HT-29 (cell line): ENCODE measurements around the gene DPH7. TPM values are rescaled to one million over a fixed set of nuclear protein-coding genes. Genes with fewer than 3 reads are reported as not detected.
"Not testable (repeated sequence)": the region's sequence is repeated elsewhere in the genome, so short reads cannot be mapped to it uniquely, and the experiment has no call there.

Experiments
- DNase-seq: peaks from one replicate; pipeline ENCODE4 v3.0.0-alpha.2; 2015; ENCODE audit warnings: low spot score
- total RNA-seq: library from RNA; depleted of rRNA; stranded (reverse); fragments of >200 nt; shearing (Covaris generic); gene quantifications from 2 replicates; pipeline ENCODE4 v1.2.3, GENCODE V29; 2014; rRNA removed

DPH7 gene
- 52.5 and 54.5 TPM in 2 replicates for total RNA-seq

DNA sequence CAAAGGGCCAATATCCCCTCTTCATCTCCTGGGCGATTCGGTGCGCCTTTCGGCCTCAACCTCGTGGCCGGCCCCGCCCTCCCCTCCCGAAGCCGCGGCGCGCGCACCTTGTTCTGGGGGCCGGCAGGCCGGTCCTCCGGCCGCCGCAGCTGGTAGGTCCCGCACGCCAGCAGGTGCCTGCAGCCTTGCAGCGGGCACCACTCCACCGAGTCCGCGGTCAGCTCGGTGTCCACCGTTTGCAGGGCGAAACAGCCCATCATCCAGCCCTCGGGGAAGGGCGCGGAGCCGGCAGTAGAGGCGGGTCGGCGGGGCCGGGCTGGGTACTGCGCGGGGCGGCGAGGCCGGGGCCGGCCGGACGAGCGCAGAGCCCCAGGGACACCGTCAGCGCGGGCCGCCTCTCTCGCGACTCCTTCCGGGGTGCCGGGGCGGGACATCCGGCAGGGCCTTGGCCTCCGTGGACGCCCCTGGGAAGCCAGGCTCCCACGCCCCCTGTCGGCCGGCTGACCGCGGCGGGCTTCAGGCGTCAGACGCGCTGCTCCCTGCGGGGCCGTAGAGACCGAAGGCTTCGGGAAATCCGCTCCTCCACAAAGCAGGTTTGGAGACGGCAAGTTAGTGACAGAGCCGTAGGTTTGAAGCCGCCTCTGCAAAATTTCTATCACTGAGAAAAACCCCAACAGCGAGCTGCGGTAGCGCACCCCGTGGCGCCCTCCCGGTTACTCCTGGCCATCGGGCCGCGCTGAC, at the start of gene DPH7:
Gene DPH7 (minus strand): TSS at position 408 of the 741 bp plus-strand sequence. CDS start 148 bp downstream, at position 260.
- DNase-seq, result peak; percentile 95

DNA sequence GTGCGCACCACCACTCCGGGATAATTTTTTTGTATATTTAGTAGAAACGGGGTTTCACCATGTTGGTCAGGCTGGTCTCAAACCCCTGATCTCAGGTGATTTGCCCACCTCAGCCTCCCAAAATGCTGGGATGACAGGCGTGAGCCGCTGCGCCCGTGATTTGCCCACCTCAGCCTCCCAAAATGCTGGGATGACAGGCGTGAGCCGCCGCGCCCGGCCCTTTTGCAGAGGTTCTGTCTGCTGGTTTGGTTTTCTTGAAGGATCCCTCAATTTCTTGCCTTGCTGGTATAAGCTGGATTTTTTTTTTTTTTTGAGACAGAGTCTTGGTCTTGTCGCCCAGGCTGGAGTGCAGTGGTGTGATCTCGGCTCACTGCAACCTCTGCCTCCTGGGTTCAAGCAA, 48.7 kb upstream of the DPH7 start:
- DNase-seq, result not testable (repeated sequence)

DNA sequence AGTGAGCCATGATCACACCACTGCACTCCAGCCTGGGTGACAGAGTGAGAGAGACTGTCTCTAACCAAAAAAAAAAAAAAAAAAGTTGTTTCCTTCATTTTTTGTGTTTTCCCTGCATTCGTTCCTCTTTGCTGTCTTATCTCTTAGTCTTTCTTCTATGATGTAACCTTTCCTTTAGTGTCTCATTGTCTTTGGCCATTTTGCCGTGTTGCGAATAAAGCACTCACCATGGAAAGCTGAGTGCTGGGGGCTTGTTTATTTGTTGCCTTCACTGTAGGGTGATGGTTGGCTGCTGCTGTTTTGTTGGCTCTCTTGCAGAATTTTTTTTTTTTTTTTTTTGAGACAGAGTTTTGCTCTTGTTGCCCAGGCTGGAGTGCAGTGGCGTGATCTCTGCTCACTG, 47.7 kb upstream of the DPH7 start:
- no peak for DNase-seq

DNA sequence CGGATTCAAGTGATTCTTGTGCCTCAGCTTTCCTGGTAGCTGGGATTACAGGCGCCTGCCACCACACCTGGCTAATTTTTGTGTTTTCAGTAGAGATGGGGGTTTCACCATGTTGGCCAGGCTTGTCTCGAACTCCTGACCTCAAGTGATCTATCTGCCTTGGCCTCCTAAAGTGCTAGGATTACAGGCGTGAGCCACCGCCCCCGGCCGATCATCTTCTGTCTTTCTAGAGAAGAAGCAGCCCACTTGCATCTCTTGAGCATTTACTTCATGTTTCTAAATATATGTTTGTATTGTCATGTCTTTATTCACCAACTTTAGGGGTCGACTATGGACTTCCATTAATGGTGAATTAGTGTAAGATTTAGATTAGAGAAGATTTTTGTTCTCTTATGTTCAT, 43.5 kb upstream of the DPH7 start:
- DNase-seq, result not testable (repeated sequence)

DNA sequence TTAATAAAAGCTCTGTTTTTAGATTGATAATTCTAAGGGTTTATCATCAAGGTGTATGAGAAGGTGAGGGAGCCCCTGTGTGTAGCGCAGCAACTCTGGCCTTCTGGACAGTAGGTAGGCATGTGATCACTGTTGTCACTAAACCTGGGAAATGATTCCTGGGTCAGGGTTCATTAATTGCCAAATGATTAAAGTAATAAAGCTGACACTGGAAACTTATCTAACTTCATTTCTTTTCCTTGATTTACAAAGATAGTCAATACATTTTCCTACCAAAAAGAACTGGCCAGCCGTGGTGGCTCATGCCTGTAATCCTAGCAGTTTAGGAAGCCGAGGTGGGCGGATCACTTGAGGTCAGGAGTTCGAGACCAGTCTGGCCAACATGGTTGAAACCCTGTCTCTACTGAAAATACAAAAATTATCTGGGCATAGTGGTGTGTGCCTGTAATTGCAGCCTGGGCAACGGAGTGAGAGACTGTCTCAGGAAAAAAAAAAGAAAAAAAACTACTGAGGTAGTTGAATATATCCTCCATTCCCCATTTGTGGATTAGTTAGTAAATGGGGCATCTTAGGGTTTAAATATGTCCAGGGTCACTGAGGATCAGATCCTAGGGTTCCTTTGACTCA, 42.5 kb upstream of the DPH7 start:
- peak; percentile 34 for DNase-seq

DNA sequence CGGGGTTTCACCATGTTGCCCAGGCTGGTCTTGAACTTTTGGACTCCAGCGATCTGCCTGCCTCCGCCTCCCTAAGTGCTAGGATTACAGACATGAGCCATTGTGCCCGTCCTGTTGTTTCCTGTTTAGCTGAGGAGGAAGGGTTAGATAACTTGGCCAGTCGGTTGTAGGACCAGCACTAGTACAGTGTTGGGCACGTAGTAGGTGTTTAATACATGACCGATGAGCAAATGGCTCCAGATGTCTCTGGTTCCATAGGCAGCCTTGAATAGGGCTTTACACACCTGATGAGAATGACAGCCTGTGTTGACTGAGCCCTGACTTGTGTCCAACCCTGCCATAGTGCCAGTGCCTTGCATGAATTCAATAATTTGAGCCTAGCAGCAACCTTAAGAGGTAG, 41.9 kb upstream of the DPH7 start:
- DNase-seq, result no peak

DNA sequence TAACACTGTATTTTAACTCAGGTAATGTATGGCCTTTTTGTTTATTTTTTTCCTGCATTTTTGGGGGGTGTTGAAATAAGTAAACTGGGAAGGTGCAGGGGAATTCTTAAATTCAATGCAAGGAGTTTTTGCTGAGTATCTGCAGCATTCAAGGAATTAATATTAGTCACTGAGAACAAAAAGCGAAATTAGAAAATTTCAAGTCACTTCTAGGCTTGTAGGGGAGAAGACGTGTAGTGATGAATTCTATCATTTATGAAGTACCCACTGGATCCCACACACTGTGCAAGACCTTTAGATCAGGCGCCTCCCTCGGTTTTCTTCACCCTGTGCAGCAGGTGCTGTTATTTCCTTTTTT, 41.3 kb upstream of the DPH7 start:
- DNase-seq, result no peak

DNA sequence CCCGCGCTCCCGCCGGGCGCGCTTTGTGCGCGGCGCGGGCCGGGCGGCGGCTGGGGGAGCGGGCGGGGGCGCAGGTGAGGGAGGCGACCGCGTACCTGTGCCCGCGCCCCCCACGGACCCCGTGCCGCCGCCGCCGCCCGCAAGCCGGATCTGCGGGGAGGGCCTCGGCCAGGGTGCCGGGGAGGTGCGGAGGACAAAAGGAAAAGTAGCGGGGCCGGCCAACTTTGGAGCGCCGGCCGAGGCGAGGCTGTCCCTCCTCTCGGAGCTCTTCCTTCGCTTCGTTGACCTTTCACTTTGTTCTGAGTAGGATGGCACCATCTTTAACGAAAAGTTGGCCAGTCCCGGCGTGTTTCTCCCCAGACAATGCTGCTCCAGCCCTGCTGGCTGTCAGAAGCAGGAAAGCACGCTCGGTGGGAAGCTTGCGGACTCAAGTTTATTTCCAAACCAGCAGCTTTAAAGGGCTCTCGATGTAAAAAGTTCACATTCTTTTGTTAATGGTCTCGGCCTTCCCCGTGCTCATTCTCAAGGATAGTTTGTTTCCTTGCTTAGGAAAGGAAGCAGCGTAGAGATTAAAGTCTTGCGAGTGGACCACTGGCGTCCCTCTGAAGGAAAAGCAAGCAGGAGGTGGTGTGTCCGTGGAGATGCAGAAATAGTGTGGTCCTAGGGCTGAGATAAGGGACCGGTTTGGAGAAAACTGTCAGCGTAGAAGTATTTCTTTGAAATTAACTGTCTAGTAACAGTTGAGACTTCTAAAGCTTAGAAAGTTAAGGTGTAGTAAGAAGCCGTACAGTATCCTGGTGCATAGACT, 40.7 kb upstream of the DPH7 start:
- peak; percentile 52 for DNase-seq

DNA sequence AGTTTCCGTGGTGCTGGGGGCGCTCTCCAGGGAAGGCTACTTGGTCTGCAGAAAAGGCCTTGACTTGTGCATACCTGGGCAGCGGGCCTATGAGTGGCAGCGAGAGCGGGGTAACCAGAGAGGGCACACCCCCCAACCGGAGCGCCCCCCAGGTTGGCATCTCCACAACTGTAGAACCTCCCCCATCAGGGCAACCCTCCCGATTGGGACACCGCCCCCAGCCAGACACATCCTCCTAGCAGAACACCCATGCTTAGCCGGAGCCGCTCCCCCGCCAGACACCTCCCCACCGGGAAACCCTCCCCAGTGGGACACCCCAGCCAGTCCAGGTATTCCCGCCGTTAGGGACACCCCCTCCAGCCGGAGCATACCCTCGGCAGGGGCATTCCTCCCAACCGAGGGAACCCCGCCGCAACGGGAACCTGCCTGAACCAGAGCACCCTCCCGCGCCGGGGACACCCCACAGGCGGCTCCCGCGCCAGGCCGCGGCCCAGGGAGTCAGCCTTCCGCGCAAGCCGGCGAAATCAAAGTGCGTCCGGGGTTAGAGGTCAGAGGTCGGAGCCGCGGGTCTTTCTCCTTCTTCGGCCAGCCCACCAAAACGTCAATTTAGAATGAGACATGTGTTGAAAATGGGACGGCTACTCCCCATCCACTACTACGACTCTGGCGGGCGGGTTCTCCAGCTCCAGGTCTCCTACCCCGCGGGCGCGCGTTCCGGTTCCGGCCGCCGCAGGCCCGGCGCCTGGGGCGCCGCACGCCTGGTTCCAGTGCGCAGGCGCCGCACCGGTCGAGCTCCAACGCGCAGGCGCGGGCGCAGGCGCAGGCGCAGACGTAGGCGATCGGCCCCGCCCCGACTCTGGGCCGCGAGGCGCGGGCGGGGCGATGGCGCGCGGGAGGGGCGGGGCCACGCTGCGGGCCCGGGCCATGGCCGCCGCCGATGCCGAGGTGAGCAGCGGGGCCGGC, 39.7 kb upstream of the DPH7 start, which contains the start of gene EHMT1:
Gene EHMT1 (plus strand): TSS at position 901 of the 963 bp plus-strand sequence. CDS start 24 bp downstream, at position 925.
- peak; percentile 94 for DNase-seq

DNA sequence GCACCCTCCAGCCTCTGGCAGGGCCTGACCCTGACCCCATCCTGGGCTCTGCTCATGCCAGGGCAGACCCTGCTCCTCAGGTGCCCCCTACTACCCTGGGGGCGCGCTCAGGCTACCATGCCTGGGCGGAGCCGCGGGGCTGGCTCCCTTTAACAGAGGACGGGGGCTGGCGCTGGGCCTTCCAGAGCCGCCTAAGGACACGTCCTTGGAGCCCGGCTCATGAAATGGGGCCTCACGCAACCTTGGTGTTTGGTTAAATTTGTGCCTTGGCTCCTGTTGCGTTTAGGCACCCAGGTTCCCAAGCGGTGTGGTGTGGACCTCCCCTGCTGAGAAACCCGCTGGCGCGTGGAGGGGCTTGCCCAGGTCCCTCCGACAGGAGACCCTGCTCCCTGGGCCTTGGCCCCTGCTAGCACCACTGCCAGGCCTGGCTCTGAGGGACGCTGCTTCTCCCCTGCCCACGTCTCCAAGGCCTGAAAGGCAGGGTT, 36.7 kb upstream of the DPH7 start:
- no peak for DNase-seq

DNA sequence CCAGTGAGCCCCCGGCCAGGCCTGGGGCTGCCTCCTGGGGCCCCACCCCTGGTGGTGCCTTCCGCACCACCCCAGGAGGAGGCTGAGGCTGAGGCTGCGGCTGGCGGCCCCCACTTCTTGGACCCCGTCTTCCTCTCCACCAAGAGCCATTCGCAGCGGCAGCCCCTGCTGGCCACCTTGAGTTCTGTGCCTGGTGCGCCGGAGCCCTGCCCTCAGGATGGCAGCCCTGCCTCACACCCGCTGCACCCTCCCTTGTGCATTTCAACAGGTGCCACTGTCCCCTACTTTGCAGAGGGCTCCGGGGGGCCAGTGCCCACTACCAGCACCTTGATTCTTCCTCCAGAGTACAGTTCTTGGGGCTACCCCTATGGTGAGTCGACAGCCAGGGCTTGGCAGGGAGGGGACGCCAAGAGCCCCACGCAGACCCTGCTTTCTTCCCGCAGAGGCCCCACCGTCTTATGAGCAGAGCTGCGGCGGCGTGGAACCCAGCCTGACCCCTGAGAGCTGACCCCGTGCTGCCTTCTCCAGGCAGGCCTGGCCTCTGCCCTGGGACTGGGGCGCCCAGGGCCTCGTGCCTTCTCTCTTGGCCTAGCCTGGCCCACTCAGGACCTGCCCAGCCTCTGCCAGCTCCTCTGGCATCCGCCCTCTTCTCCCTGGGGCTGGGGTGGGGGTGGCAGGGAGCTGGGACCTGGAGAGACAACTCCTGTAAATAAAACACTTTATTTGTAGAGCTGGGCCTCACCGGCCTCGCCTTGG, 36.1 kb upstream of the DPH7 start:
- DNase-seq, result no peak

DNA sequence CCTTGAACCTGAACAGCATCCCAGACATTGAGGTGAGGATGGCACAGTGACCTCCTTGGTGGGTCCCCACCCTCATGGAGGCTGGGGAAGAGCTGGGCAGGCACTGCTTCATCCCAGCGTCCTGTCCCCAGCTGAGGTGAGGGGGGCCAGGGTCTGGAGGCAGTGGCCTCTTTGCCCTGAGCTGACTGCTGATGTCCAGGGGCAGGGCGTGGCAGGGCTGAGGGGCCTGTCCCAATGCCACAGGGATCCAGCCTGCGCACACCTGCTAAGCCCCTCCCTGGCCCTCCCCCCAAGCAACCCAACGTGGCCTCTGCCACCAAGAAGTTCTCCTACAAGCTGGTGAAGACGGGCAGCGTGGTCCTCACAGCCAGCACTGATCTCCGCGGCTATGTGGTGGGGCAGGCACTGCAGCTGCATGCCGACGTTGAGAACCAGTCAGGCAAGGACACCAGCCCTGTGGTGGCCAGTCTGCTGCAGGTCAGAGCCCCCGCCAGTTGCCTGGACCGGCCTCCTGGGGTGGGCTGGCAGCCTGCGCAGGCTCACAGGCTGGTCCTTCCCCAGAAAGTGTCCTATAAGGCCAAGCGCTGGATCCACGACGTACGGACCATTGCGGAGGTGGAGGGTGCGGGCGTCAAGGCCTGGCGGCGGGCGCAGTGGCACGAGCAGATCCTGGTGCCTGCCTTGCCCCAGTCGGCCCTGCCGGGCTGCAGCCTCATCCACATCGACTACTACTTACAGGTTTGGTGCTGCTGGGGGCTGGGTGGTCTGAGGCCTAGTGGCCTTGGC, 35.2 kb upstream of the DPH7 start:
- no peak for DNase-seq

DNA sequence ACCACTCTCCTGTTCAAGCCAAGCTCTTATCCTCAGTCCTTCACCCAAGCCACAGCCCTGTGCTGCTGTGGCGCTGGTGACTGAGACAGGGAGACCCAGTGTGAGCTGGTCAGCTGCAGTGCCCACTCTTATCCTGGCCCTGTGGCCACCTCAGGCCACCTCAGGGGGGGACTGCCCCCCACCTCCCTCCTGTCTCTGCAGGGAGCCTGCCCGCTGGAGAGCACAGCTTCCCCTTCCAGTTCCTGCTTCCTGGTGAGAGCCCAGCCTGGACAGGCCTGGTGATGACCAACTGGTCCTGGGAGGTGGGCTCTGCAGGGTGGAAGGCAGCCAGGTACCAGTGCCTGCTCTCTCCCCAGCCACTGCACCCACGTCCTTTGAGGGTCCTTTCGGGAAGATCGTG, 34.5 kb upstream of the DPH7 start:
- DNase-seq, result no peak

DNA sequence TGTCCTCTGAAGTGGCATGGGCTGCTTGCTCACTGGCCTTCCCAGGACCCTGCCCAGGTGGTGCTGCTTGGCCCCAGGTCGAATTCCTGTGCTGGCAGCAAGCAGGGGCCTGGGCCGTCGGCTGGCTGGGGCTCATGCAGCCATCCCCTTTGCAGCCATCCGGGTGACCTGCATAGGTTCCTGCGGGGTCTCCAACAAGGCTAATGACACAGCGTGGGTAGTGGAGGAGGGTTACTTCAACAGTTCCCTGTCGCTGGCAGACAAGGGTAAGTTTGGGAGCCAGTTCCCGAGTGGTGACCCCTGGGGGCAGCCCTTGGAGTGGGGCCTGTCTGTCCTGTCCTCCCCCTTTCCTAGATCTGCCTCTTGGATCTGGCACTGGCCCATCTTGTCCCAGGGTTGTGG, 34.0 kb upstream of the DPH7 start:
- no peak for DNase-seq

DNA sequence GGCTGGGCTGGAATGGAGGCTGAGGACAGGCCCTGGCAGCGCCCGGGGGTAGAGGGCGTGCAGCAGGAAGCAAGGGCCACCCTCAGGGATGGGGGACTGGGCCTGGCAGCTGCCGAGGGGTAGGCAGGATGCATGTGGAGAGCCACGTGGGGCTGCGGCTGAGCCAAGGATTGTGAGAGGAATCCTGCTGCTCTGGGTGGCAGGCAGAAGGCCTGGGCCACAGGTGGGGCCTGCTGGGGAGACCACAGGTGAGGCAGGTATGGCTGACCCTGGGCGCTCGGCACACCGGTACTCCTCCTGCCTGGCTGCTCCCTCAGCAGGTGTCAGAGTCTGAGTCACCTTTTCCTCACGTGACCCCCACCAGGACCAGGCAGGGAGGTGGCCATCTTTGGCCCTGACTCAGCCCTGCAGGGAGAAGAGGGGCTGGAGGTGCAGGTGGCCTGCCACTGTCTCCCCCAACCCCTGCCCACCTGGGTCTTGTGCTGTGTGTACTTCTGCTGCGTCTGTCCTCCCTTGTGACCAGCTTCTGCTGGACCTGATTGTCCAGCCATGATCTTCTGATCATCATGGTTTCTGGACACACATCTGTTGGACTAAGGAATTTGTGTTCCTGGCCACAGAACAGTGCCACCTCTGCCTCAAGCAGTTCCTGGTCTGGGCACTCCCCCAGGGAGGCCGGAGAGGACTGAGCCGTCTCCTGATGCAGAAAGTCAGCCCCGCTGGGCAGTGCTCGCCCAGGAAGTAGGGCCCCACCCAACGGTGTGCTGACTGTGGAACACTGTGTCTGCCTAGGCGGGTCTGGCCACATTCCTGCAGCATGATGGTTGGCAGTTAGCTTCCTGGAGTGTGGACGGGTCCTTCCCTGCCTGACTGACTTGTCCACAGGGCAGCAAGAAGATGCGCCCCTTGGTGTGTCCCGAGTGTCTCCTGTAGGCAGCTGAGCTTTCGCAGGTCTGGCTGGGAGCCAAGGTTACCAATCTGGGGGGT, 33.2 kb upstream of the DPH7 start:
- peak; percentile 97 for DNase-seq

DNA sequence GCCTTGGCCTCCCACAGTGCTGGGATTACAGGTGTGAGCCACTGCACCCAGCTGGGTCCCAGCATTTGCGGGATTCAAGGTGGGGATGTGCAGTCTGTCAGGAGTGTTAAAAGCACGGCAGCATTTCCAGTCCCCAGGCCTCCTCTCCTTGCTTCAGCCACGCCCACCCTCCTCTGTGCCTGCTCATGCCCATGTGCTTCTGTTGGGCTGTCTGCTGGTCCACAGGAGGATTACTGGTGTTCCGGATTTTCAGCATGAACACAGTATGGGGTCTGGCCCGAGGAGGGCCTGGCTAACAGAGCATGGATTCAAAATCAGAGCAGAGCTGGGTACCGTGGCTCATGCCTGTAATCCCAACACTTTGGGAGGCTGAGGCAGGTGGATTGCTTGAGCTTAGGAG, 32.2 kb upstream of the DPH7 start:
- DNase-seq, result peak; percentile 42

DNA sequence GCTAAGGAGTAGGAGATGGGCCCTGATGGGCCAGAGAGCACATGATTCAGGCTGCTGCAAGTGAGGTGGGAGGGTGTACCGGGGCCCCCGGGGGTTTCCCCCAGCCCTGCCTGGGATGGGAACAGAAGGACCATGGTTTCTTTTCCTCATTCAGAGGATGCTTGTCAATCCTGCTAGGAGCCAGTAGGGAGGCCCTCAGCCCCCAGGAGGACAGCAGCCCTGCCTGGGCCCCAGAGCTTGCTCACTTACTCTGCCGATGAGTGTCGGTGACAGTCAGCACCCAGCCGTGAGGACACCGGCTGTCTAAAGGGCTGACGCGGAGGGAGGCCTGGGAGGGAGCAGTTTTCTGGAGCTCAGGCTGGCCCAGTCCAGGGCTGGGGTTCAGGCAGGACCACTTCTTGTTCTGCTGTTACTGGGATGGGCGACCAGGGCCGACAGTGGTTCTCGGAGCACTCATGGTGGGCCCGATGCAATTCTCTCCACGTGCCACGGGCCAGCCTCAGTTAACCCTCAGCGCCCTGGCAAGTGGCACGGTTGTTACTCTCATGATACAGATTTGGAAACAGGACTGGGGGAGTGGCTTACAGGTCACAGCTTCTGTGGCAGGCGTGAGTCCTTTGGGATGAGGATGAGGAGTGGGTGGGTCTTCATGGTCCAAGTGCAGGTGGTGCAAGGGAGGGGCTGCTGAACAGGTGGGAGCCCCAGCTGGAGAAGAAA, 28.6 kb upstream of the DPH7 start:
- DNase-seq, result peak; percentile 53

DNA sequence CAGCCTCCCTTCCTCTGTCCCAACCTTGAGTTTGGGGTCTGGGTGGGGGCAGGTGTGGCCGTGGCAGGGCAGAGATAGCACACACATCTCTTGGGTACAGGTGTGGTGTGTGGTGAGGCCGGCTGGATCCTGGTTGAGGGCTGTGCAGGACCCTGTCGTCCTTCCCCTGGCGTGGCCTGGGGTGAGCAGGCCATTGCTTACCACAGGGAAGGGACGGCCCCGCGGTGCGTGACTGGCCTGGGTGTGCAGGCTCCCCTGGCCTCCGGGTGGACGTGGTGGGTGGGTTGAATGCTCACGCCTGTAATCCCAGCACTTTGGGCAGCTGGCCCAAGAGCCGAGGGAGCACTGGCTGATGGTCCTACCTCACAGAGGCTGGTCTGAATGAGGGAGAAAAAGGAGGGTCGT, 28.0 kb upstream of the DPH7 start:
- peak; percentile 39 for DNase-seq
